ENCODE measurements around the gene ZNF341. TPM values are rescaled to one million over a fixed set of nuclear protein-coding genes. Genes with fewer than 3 reads are reported as not detected.
A peak's percentile ranks its signal among the peaks of the same experiment; 100 is the strongest.

The ZNF341 gene
- total and polyA plus RNA-seq, 2 of the 8 experiments (the other 6 are each of a cell fraction or from before 2014, with no cell fraction given), result 5.8 to 6.4 TPM

- FAIRE-seq (no peak), DNase-seq (ENCODE audit: low read depth in 1 of 2, low spot score in 2 of 2) (no peak)
- Histone ChIP-seq H2BK15ac (ENCODE audit: low read length) (no peak overlapping the region), H3K4me3 (ENCODE audit: extremely low read depth in 1 of 4, insufficient read depth in 2 of 4, low read depth in 3 of 4, low read length in 4 of 4) (no peak overlapping the region), H3K9ac (replicated peaks in 1 of 4; ENCODE audit: extremely low read depth in 1 of 4, low read depth in 3 of 4, low read length in 3 of 4) (no peak overlapping the region; a peak in 2 of 7 replicates), H3K79me1 (ENCODE audit: low read depth, low read length) (no peaks in the 10 kb centered on the region), H3K36me3 (ENCODE audit: control insufficient read depth in 2 of 4, insufficient read depth in 4 of 4, low read length in 3 of 4) (no peaks in the 10 kb centered on the region), H2AK5ac (ENCODE audit: low read depth, low read length) (no peak overlapping the region), H3K27me3 (replicated peaks in 1 of 4; ENCODE audit: control insufficient read depth in 3 of 4, extremely low read depth in 1 of 4, insufficient read depth in 3 of 4, low read length in 3 of 4) (peaks cover 0 to 3% (median 2%) of the 10 kb centered on the region in 4 experiments; a peak in 3 of 7 replicates), H2BK12ac (ENCODE audit: low read depth, low read length) (no peak overlapping the region; the same call in 1 of the 2 replicates), H3K79me2 (ENCODE audit: control insufficient read depth in 1 of 2, insufficient read depth in 2 of 2, low read length in 2 of 2) (no peaks in the 10 kb centered on the region), H4K91ac (replicated peaks; ENCODE audit: insufficient read length, low read length) (no peak overlapping the region), H2BK120ac (replicated peaks; ENCODE audit: low read depth, low read length) (no peak overlapping the region), H4K8ac (ENCODE audit: extremely low read depth, insufficient read depth, low read length) (no peak overlapping the region), H4K5ac (ENCODE audit: insufficient read length, low read depth, low read length) (no peak overlapping the region), H3K4ac (replicated peaks; ENCODE audit: insufficient read length, low read depth, low read length) (no peak overlapping the region), H2BK20ac (ENCODE audit: low read length) (no peak overlapping the region), H3K56ac (replicated peaks; ENCODE audit: insufficient read length, low read depth, low read length) (no peak overlapping the region), H3K14ac (ENCODE audit: insufficient read length) (no peak overlapping the region), H3K23me2 (ENCODE audit: low read depth, low read length) (no peaks in the 10 kb centered on the region), H4K20me1 (replicated peaks in 1 of 2; ENCODE audit: control insufficient read depth in 1 of 2, insufficient read depth in 2 of 2, low read length in 2 of 2) (no peaks in the 10 kb centered on the region), H3K23ac (ENCODE audit: insufficient read length) (no peak overlapping the region), H3K4me2 (ENCODE audit: insufficient read depth in 1 of 2, low read depth in 2 of 2, low read length in 2 of 2) (no peak overlapping the region; a peak in 1 of 4 replicates), H3K27ac (ENCODE audit: low read depth, low read length) (no peak overlapping the region), H2BK5ac (ENCODE audit: low read depth, low read length) (no peak overlapping the region), H3K4me1 (replicated peaks in 1 of 4; ENCODE audit: control insufficient read depth in 3 of 4, insufficient read depth in 4 of 4, low read length in 3 of 4) (peaks cover 0 to 16% (median 9%) of the 10 kb centered on the region in 4 experiments; a peak in 6 of 7 replicates), H3K18ac (ENCODE audit: extremely low read depth, low read length) (no peak overlapping the region), H2AFZ (ENCODE audit: low read length) (0 out of 2 replicates have a peak overlapping the region, but pooled peaks have one; percentile 95), H3K9me3 (ENCODE audit: insufficient read depth in 2 of 2, low read depth in 1 of 2, low read length in 1 of 2) (peaks cover 0 to 7% of the 10 kb centered on the region in 2 experiments; a peak in 1 of 4 replicates)
- CTCF ChIA-PET (ENCODE audit: partially characterized antibody), result interaction anchor here (0.9 to 2.2 kb wide), 5 partner anchors 10 to 30 kb away, joined by 3 to 8 read pairs (median 5); no protein-coding TSS in a partner anchor
- TF ChIP-seq JUN (IDR thresholded peaks at IDR 0.05; ENCODE audit: low read depth, low read length) (no peak), MAX (IDR thresholded peaks at IDR 0.05) (peak; percentile 32; the same call in 1 of the 2 replicates), E2F6 (IDR thresholded peaks at IDR 0.05) (peak; percentile 47; the same call in 1 of the 2 replicates)
- POLR2A ChIA-PET (ENCODE audit: partially characterized antibody), result interaction anchor here (1.0 to 3.0 kb wide), 5 partner anchors 10 to 31 kb away, joined by 3 to 11 read pairs (median 6); partner anchors contain the start of gene PXMP4
- WGBS, 2 experiments (ENCODE audit: extremely low coverage in 1 of 2, insufficient coverage in 1 of 2, insufficient read length in 1 of 2, insufficient replicate concordance in 2 of 2, low coverage in 1 of 2, low lambda C conversion rate in 2 of 2, missing lambda C conversion rate in 1 of 2), result 84% methylated on average over 6 of the region's 6 CpGs; no CpG with 5 or more reads in 1 of the 2 experiments
Observed at GRCh38 chr20:33694639-33695012, 37.2 kb upstream of the ZNF341 start.

Data from H1 (cell line).